Liver (tissue), 9 donors: Measurements from ENCODE around the gene PAPOLA. TPM values are rescaled to one million over a fixed set of nuclear protein-coding genes. Genes with fewer than 3 reads are reported as not detected.

Experiments used
- DNase-seq: peaks from one replicate; pipeline ENCODE4 v3.0.0-alpha.2; 2017; ENCODE audit warnings: low spot score
- H3K27ac ChIP-seq, 2 donors: one replicate each; pipeline ENCODE4 v1.7.0; 2013; ENCODE audit warnings: inconsistent platforms in 2 of 2, low read length in 2 of 2, control low read depth in 1 of 2, low read depth in 1 of 2, mild to moderate bottlenecking in 1 of 2
- H3K27me3 ChIP-seq, 4 donors: one replicate each; pipeline versions ENCODE4 v1.6.1 to v1.7.0; 2013; ENCODE audit warnings: low read length in 3 of 4, inconsistent platforms in 1 of 4, mild to moderate bottlenecking in 1 of 4, moderate library complexity in 1 of 4; ENCODE audit not compliant: control insufficient read depth in 4 of 4, insufficient read depth in 4 of 4
- H3K36me3 ChIP-seq, 4 donors: one replicate each; pipeline versions ENCODE4 v1.6.1 to v1.7.0; 2013; ENCODE audit warnings: low read length in 3 of 4, mild to moderate bottlenecking in 3 of 4, low read depth in 1 of 4, moderate library complexity in 1 of 4; ENCODE audit not compliant: control insufficient read depth in 4 of 4, insufficient read depth in 3 of 4
- H3K4me1 ChIP-seq, 4 donors: one replicate each; pipeline versions ENCODE4 v1.6.1 to v1.7.0; 2013; ENCODE audit warnings: low read length in 3 of 4, mild to moderate bottlenecking in 3 of 4, moderate library complexity in 1 of 4; ENCODE audit not compliant: control insufficient read depth in 4 of 4, insufficient read depth in 4 of 4
- H3K4me3 ChIP-seq, 3 donors: one replicate each; pipeline versions ENCODE4 v1.6.1 to v1.7.0; 2013; ENCODE audit warnings: low read length in 3 of 3, control low read depth in 1 of 3, low read depth in 1 of 3, mild to moderate bottlenecking in 1 of 3
- H3K9ac ChIP-seq, 2 donors: one replicate each; pipeline ENCODE4 v1.7.0; 2013; ENCODE audit warnings: low read length in 2 of 2, mild to moderate bottlenecking in 2 of 2, moderate library complexity in 2 of 2, control low read depth in 1 of 2, low read depth in 1 of 2
- H3K9me3 ChIP-seq, 4 donors: one replicate each; pipeline versions ENCODE4 v1.6.1 to v1.7.0; 2013; ENCODE audit warnings: low read length in 3 of 4; ENCODE audit not compliant: control insufficient read depth in 4 of 4
- ATF3 ChIP-seq: IDR thresholded peaks from 2 replicates; pipeline ENCODE4 v1.6.1; 2016; ENCODE audit warnings: antibody characterized with exemption
- CTCF ChIP-seq: fragments of 150-350 bp; IDR thresholded peaks from 2 replicates; pipeline ENCODE4 v1.5.1; 2017; ENCODE audit warnings: improper control_type of control experiment, low read depth, low read length; ENCODE audit not compliant: missing input control
- EGR1 ChIP-seq, 2 donors: IDR thresholded peaks; 2 replicates each; pipeline ENCODE4 v1.6.1; 2016 to 2018; ENCODE audit warnings: antibody characterized with exemption in 2 of 2, low read depth in 2 of 2
- FOXA1 ChIP-seq: IDR thresholded peaks from 2 replicates; pipeline ENCODE4 v1.6.1; 2016; ENCODE audit warnings: antibody characterized with exemption
- GABPA ChIP-seq, 2 donors: IDR thresholded peaks in 1 of 2; conservative IDR thresholded peaks in 1 of 2; 2 replicates each; pipeline ENCODE4 v1.6.1; 2016; ENCODE audit warnings: antibody characterized with exemption in 2 of 2, mild to moderate bottlenecking in 1 of 2, moderate library complexity in 1 of 2
- HNF4A ChIP-seq, 2 donors: conservative IDR thresholded peaks; 2 replicates each; pipeline ENCODE4 v1.6.1; 2016; ENCODE audit warnings: antibody characterized with exemption in 2 of 2, mild to moderate bottlenecking in 2 of 2
- HNF4G ChIP-seq: IDR thresholded peaks from 2 replicates; pipeline ENCODE4 v1.6.1; 2016; ENCODE audit warnings: antibody characterized with exemption
- JUND ChIP-seq, 2 donors: IDR thresholded peaks; 2 replicates each; pipeline ENCODE4 v1.6.1; 2016; ENCODE audit warnings: antibody characterized with exemption in 2 of 2
- MAX ChIP-seq: IDR thresholded peaks from 2 replicates; pipeline ENCODE4 v1.6.1; 2016; ENCODE audit warnings: antibody characterized with exemption
- NR2F2 ChIP-seq: IDR thresholded peaks from 2 replicates; pipeline ENCODE4 v1.6.1; 2016; ENCODE audit warnings: antibody characterized with exemption
- RXRA ChIP-seq, 2 donors: IDR thresholded peaks; 2 replicates each; pipeline ENCODE4 v1.6.1; 2017 to 2018; ENCODE audit warnings: antibody characterized with exemption in 2 of 2, mild to moderate bottlenecking in 1 of 2
- SP1 ChIP-seq: IDR thresholded peaks from 2 replicates; pipeline ENCODE4 v1.6.1; 2018; ENCODE audit warnings: antibody characterized with exemption, mild to moderate bottlenecking
- TAF1 ChIP-seq: conservative IDR thresholded peaks from 2 replicates; pipeline ENCODE4 v1.6.1; 2016; ENCODE audit warnings: antibody characterized with exemption, mild to moderate bottlenecking
- YY1 ChIP-seq: IDR thresholded peaks from 2 replicates; pipeline ENCODE4 v1.6.1; 2016; ENCODE audit warnings: antibody characterized with exemption, mild to moderate bottlenecking
- WGBS: extraction: QIAGEN DNeasy Blood & Tissue Kit; methylation state at CpG from one replicate; pipeline ENCODE4 v1.1.7; 2013; 5-methylcytosine and 5-hydroxymethylcytosine counted together
- polyA plus RNA-seq, 2 donors: library from polyadenylated mRNA; stranded (reverse) in 1 of 2; unstranded in 1 of 2; fragments of 200-250 nt in 1 of 2; fragments of >200 nt in 1 of 2; fragmentation: Nextera tagmentation in 1 of 2; extraction: Ambion mirVana in 1 of 2; gene quantifications; one replicate each; pipeline versions ENCODE4 v1.2.1 to v1.2.3, GENCODE V29; 2013 to 2015
- total RNA-seq, 2 donors: library from RNA; depleted of rRNA; stranded (reverse); fragments of >200 nt; gene quantifications; one replicate each; pipeline ENCODE4 v1.2.3, GENCODE V29; 2014
- donor health status: healthy.
- donor health status: healthy.
- donor health status: healthy.
- donor health status: healthy.
- donor health status: healthy.

PAPOLA gene
- total and polyA plus RNA-seq, 4 donors, result 29.4 to 107 (median 71.6) TPM

GRCh38 chr14:96481731-96482314 lies 20.4 kb upstream of the PAPOLA start:
- 86% methylated on average over 4 of the region's 4 CpGs for WGBS

GRCh38 chr14:96482986-96483385 lies 19.2 kb upstream of the PAPOLA start:
- Histone ChIP-seq H3K4me3 (no peak overlapping the region), H3K27ac (no peak overlapping the region), H3K9ac (no peak overlapping the region), H3K9me3 (peaks cover 0 to 1% (median 0%) of the 10 kb centered on the region in 4 donors), H3K27me3 (no peaks in the 10 kb centered on the region), H3K36me3 (no peaks in the 10 kb centered on the region), H3K4me1 (no peaks in the 10 kb centered on the region)
- TF ChIP-seq HNF4A (conservative IDR thresholded peaks at IDR 0.05), result no peak
- no peak for TF ChIP-seq RXRA (IDR thresholded peaks at IDR 0.05)
- no peak for TF ChIP-seq TAF1
- 89% methylated on average over 10 of the region's 10 CpGs for WGBS
- DNase-seq, result no peak

More at GRCh38 chr14:96481731-96482314, 20.4 kb upstream of the PAPOLA start:
- H3K4me1 ChIP-seq, result no peaks in the 10 kb centered on the region
- no peaks in the 10 kb centered on the region for H3K36me3 ChIP-seq
- H3K27ac ChIP-seq, result no peak overlapping the region
- peaks cover 0 to 1% (median 0%) of the 10 kb centered on the region in 4 donors for H3K9me3 ChIP-seq
- H3K9ac ChIP-seq, result no peak overlapping the region
- H3K4me3 ChIP-seq, result no peak overlapping the region
- TF ChIP-seq EGR1 (IDR thresholded peaks at IDR 0.05; ENCODE audit: low read depth in 2 of 2) (no peak), NR2F2 (no peak), FOXA1 (no peak), RXRA (IDR thresholded peaks at IDR 0.05) (no peak), HNF4A (conservative IDR thresholded peaks at IDR 0.05) (no peak)
- H3K27me3 ChIP-seq, result no peaks in the 10 kb centered on the region
- no peak for DNase-seq

GRCh38 chr14:96484399-96484798 lies 17.8 kb upstream of the PAPOLA start:
- DNase-seq, result no peak
- no peaks in the 10 kb centered on the region for H3K36me3 ChIP-seq
- peaks cover 0 to 1% (median 0%) of the 10 kb centered on the region in 4 donors for H3K9me3 ChIP-seq
- no peak overlapping the region for H3K4me3 ChIP-seq
- TF ChIP-seq HNF4G, result no peak
- no peak for TF ChIP-seq RXRA (IDR thresholded peaks at IDR 0.05)
- no peak overlapping the region for H3K27ac ChIP-seq
- no peaks in the 10 kb centered on the region for H3K4me1 ChIP-seq
- no peak overlapping the region for H3K9ac ChIP-seq
- H3K27me3 ChIP-seq, result no peaks in the 10 kb centered on the region

GRCh38 chr14:96486705-96487104 lies 15.5 kb upstream of the PAPOLA start:
- TF ChIP-seq HNF4G (no peak), ATF3 (no peak), GABPA (IDR thresholded peaks at IDR 0.05 in 1 of 2, conservative IDR thresholded peaks at IDR 0.05 in 1 of 2) (no peak)
- H3K9me3 ChIP-seq, result peaks cover 0 to under 1% (median 0%) of the 10 kb centered on the region in 4 donors
- no peaks in the 10 kb centered on the region for H3K27me3 ChIP-seq
- H3K36me3 ChIP-seq, result no peaks in the 10 kb centered on the region
- DNase-seq, result no peak
- H3K4me3 ChIP-seq, result no peak overlapping the region
- H3K4me1 ChIP-seq, result no peaks in the 10 kb centered on the region
- no peak overlapping the region for H3K27ac ChIP-seq
- no peak overlapping the region for H3K9ac ChIP-seq
- WGBS, result 83% methylated on average over 4 of the region's 4 CpGs

GRCh38 chr14:96489327-96489726 lies 12.9 kb upstream of the PAPOLA start:
- Histone ChIP-seq H3K27me3 (no peaks in the 10 kb centered on the region), H3K36me3 (no peaks in the 10 kb centered on the region)
- TF ChIP-seq SP1 (no peak), FOXA1 (no peak), HNF4G (no peak), JUND (IDR thresholded peaks at IDR 0.05) (no peak), RXRA (IDR thresholded peaks at IDR 0.05) (no peak), GABPA (IDR thresholded peaks at IDR 0.05 in 1 of 2, conservative IDR thresholded peaks at IDR 0.05 in 1 of 2) (no peak), TAF1 (no peak), CTCF (no peak), YY1 (no peak), ATF3 (no peak), MAX (no peak)

More at GRCh38 chr14:96489327-96489726, 12.9 kb upstream of the PAPOLA start:
- H3K9me3 ChIP-seq, result no peaks in the 10 kb centered on the region
- no peaks in the 10 kb centered on the region for H3K4me1 ChIP-seq
- no peak overlapping the region for H3K9ac ChIP-seq
- DNase-seq, result no peak
- H3K27ac ChIP-seq, result no peak overlapping the region
- WGBS, result 87% methylated on average over 4 of the region's 4 CpGs
- no peak overlapping the region for H3K4me3 ChIP-seq
